DOHH2 (cell line): ENCODE results near the gene VSTM2L.

Source experiments
- H3F3A ChIP-seq: fragments of 200-600 bp; sonication (generic), shearing (Covaris generic); 2 replicates; pipeline ENCODE4 v1.6.0; 2016; ENCODE audit warnings: antibody characterized with exemption, mild to moderate bottlenecking; ENCODE audit not compliant: control insufficient read depth, insufficient read depth
- H3K27ac ChIP-seq: fragments of 200-600 bp; sonication (generic); 2 replicates; pipeline ENCODE4 v1.5.1; 2014; ENCODE audit warnings: low read depth, mild to moderate bottlenecking, low read length, moderate library complexity
- H3K27me3 ChIP-seq: fragments of 200-600 bp; sonication (generic); 2 replicates; pipeline ENCODE4 v1.6.1; 2014; ENCODE audit warnings: mild to moderate bottlenecking, low read length, mixed read lengths; ENCODE audit not compliant: control insufficient read depth
- H3K36me3 ChIP-seq: fragments of 200-600 bp; sonication (generic); 2 replicates; pipeline ENCODE4 v1.6.1; 2014; ENCODE audit warnings: mild to moderate bottlenecking, low read length, moderate library complexity, mixed read lengths; ENCODE audit not compliant: control insufficient read depth
- H3K4me1 ChIP-seq: fragments of 200-600 bp; sonication (generic); 2 replicates; pipeline ENCODE4 v1.6.1; 2014; ENCODE audit warnings: mild to moderate bottlenecking, low read length, mixed read lengths; ENCODE audit not compliant: control insufficient read depth
- H3K4me2 ChIP-seq: fragments of 200-600 bp; sonication (generic); 2 replicates; pipeline ENCODE4 v1.6.0; 2014; ENCODE audit warnings: mild to moderate bottlenecking, low read length, moderate library complexity
- H3K4me3 ChIP-seq: fragments of 200-600 bp; sonication (generic); 2 replicates; pipeline ENCODE4 v1.5.1; 2014; ENCODE audit warnings: mild to moderate bottlenecking, low read length, mixed read lengths
- H3K79me2 ChIP-seq: fragments of 200-600 bp; sonication (generic); 2 replicates; pipeline ENCODE4 v1.6.1; 2014; ENCODE audit warnings: mild to moderate bottlenecking, low read length, mixed read lengths; ENCODE audit not compliant: control insufficient read depth
- H3K9me2 ChIP-seq: fragments of 200-600 bp; sonication (generic); replicated peaks from 2 replicates; pipeline ENCODE4 v1.6.1; 2014; ENCODE audit warnings: mild to moderate bottlenecking, low read length, mixed read lengths; ENCODE audit not compliant: control insufficient read depth
- H3K9me3 ChIP-seq: fragments of 200-600 bp; sonication (generic); 2 replicates; pipeline ENCODE4 v1.6.1; 2014; ENCODE audit warnings: antibody characterized with exemption, low read length, mixed read lengths; ENCODE audit not compliant: control insufficient read depth, insufficient read depth
- H4K20me1 ChIP-seq: fragments of 200-600 bp; sonication (generic); 2 replicates; pipeline ENCODE4 v1.6.0; 2014; ENCODE audit warnings: low read depth, mild to moderate bottlenecking, antibody characterized with exemption, low read length, moderate library complexity; ENCODE audit not compliant: control insufficient read depth, insufficient read depth
- EZH2phosphoT487 ChIP-seq: fragments of 200-600 bp; sonication (generic); IDR thresholded peaks from 2 replicates; pipeline ENCODE4 v1.6.1; 2017; ENCODE audit warnings: borderline replicate concordance, mild to moderate bottlenecking, antibody characterized with exemption, low read length, moderate library complexity, mixed read lengths
- TF ChIP-seq, protein P1 (sequence below): fragments of 200-600 bp; sonication (generic); IDR thresholded peaks from one replicate; pipeline ENCODE4 v1.5.1; 2014; ENCODE audit warnings: antibody characterized with exemption, mild to moderate bottlenecking, low read depth, low read length; ENCODE audit not compliant: poor library complexity, severe bottlenecking

The VSTM2L gene

GRCh38 chr20:37920270-37920669 is 17.3 kb downstream of the VSTM2L start:
- H3K9me3 ChIP-seq = no peaks in the 10 kb centered on the region
- H3F3A ChIP-seq = no peaks in the 10 kb centered on the region
- no peak for TF ChIP-seq EZH2phosphoT487
- TF ChIP-seq, protein P1, sequence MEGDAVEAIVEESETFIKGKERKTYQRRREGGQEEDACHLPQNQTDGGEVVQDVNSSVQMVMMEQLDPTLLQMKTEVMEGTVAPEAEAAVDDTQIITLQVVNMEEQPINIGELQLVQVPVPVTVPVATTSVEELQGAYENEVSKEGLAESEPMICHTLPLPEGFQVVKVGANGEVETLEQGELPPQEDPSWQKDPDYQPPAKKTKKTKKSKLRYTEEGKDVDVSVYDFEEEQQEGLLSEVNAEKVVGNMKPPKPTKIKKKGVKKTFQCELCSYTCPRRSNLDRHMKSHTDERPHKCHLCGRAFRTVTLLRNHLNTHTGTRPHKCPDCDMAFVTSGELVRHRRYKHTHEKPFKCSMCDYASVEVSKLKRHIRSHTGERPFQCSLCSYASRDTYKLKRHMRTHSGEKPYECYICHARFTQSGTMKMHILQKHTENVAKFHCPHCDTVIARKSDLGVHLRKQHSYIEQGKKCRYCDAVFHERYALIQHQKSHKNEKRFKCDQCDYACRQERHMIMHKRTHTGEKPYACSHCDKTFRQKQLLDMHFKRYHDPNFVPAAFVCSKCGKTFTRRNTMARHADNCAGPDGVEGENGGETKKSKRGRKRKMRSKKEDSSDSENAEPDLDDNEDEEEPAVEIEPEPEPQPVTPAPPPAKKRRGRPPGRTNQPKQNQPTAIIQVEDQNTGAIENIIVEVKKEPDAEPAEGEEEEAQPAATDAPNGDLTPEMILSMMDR = no peak
- no peak overlapping the region for H3K4me2 ChIP-seq
- no peak overlapping the region for H3K27ac ChIP-seq
- H3K4me3 ChIP-seq = no peak overlapping the region
- H3K36me3 ChIP-seq = no peaks in the 10 kb centered on the region
- H3K79me2 ChIP-seq = no peaks in the 10 kb centered on the region
- 0 out of 2 replicates have a peak, but pooled peaks cover under 1% of the 10 kb centered on the region for H3K4me1 ChIP-seq
- peaks cover 32% of the 10 kb centered on the region for H3K27me3 ChIP-seq
- H4K20me1 ChIP-seq = no peaks in the 10 kb centered on the region; the same call in 1 of the 2 replicates
- no peaks in the 10 kb centered on the region for H3K9me2 ChIP-seq

GRCh38 chr20:37920679-37921322 is 17.9 kb downstream of the VSTM2L start:
- Histone ChIP-seq H3K9me2 (no peaks in the 10 kb centered on the region), H3K4me1 (no peaks in the 10 kb centered on the region), H3K4me3 (no peak overlapping the region), H3K79me2 (no peaks in the 10 kb centered on the region), H3K9me3 (no peaks in the 10 kb centered on the region), H3K4me2 (no peak overlapping the region), H4K20me1 (no peaks in the 10 kb centered on the region; the same call in 1 of the 2 replicates), H3K27ac (no peak overlapping the region), H3F3A (no peaks in the 10 kb centered on the region), H3K36me3 (no peaks in the 10 kb centered on the region), H3K27me3 (peaks cover 32% of the 10 kb centered on the region)
- TF ChIP-seq, protein P1 = no peak
- no peak for TF ChIP-seq EZH2phosphoT487

GRCh38 chr20:37921341-37921929 is 18.5 kb downstream of the VSTM2L start:
- no peaks in the 10 kb centered on the region for H3K9me2 ChIP-seq
- no peaks in the 10 kb centered on the region for H3K79me2 ChIP-seq
- no peaks in the 10 kb centered on the region for H3F3A ChIP-seq
- no peak overlapping the region for H3K4me2 ChIP-seq
- TF ChIP-seq EZH2phosphoT487 = no peak
- TF ChIP-seq, protein P1 = no peak
- H3K27me3 ChIP-seq = peaks cover 32% of the 10 kb centered on the region
- H3K36me3 ChIP-seq = no peaks in the 10 kb centered on the region
- H4K20me1 ChIP-seq = no peaks in the 10 kb centered on the region; the same call in 1 of the 2 replicates
- H3K4me1 ChIP-seq = no peaks in the 10 kb centered on the region
- H3K27ac ChIP-seq = no peak overlapping the region
- H3K9me3 ChIP-seq = no peaks in the 10 kb centered on the region
- H3K4me3 ChIP-seq = no peak overlapping the region
